ENCODE measurements around the gene PBXIP1.

Gene PBXIP1

GRCh38 chr1:154954541-154954940, 1.4 kb downstream of the PBXIP1 start:
- DNase-seq = no peak

GRCh38 chr1:154953611-154954038, 2.3 kb downstream of the PBXIP1 start:
- no peak for DNase-seq

GRCh38 chr1:154952664-154953063, 3.2 kb downstream of the PBXIP1 start:
- no peak for DNase-seq

- DNase-seq = no peak
Observed at GRCh38 chr1:154951901-154952657, 3.8 kb downstream of the PBXIP1 start.

- no peak for DNase-seq
Observed at GRCh38 chr1:154948079-154948478, 7.8 kb downstream of the PBXIP1 start.

- no peak for DNase-seq
Observed at GRCh38 chr1:154945962-154946850, 9.7 kb downstream of the PBXIP1 start.

- DNase-seq = no peak
Observed at GRCh38 chr1:154945160-154945961, 10.5 kb downstream of the PBXIP1 start.

- no peak for DNase-seq
Observed at GRCh38 chr1:154944401-154945159, 11.3 kb downstream of the PBXIP1 start.

- peak; percentile 62 for DNase-seq
Observed at GRCh38 chr1:154943649-154944400, 12.1 kb downstream of the PBXIP1 start.

GRCh38 chr1:154941333-154942013, 14.4 kb downstream of the PBXIP1 start:
- DNase-seq = no peak

GRCh38 chr1:154940651-154941194, 15.2 kb downstream of the PBXIP1 start:
- DNase-seq = no peak

- DNase-seq = no peak
Observed at GRCh38 chr1:154940213-154940560, 15.7 kb downstream of the PBXIP1 start.

GRCh38 chr1:154938604-154939399, 17.1 kb downstream of the PBXIP1 start:
- DNase-seq = no peak

GRCh38 chr1:154937988-154938386, 17.9 kb downstream of the PBXIP1 start:
- no peak for DNase-seq

- DNase-seq = peak; percentile 78
Observed at GRCh38 chr1:154937085-154937987, 18.6 kb downstream of the PBXIP1 start.

GRCh38 chr1:154936555-154937084, 19.3 kb downstream of the PBXIP1 start, which contains the start of gene PMVK:
PMVK (minus strand) TSS chr1:154936719; CDS start chr1:154936685, 34 bp downstream.
- DNase-seq = peak; percentile 87

- no peak for DNase-seq
Observed at GRCh38 chr1:154935749-154936554, 19.9 kb downstream of the PBXIP1 start.

All from GF-D8 (cell line).